ENCODE measurements around the gene PCDH18. TPM values are rescaled to one million over a fixed set of nuclear protein-coding genes. Genes with fewer than 3 reads are reported as not detected.

Gene PCDH18
- polyA plus RNA-seq, 1 donor (not counting 4 experiments of a cell fraction or from before 2014, with no cell fraction given) = 0.08 TPM

GRCh38 chr4:137559801-137560200 lies 27.5 kb upstream of the PCDH18 start:
- Histone ChIP-seq H3K4me1 (ENCODE audit: control insufficient read depth, extremely low read depth, insufficient read depth, low read length) (no peaks in the 10 kb centered on the region), H4K20me1 (ENCODE audit: control insufficient read depth, extremely low read depth, insufficient read depth, low read length) (no peaks in the 10 kb centered on the region), H3K27me3 (ENCODE audit: control insufficient read depth, extremely low read depth, insufficient read depth, low read length) (no peaks in the 10 kb centered on the region), H3K9ac (ENCODE audit: control insufficient read depth, extremely low read depth, insufficient read depth, low read length) (no peak overlapping the region), H3K4me2 (ENCODE audit: control insufficient read depth, extremely low read depth, insufficient read depth, low read depth, low read length) (no peak overlapping the region), H3K79me2 (ENCODE audit: control insufficient read depth, insufficient read depth, low read length) (no peaks in the 10 kb centered on the region), H2AFZ (ENCODE audit: control insufficient read depth, low read length) (no peak overlapping the region), H3K9me1 (ENCODE audit: control insufficient read depth, extremely low read depth, insufficient read depth, low read length) (no peaks in the 10 kb centered on the region), H3K27ac (ENCODE audit: control insufficient read depth, insufficient read depth, low read length) (no peak overlapping the region), H3K9me3 (ENCODE audit: control insufficient read depth, low read depth, low read length) (no peaks in the 10 kb centered on the region), H3K4me3 (ENCODE audit: control insufficient read depth in 2 of 3, extremely low read depth in 1 of 3, insufficient read depth in 2 of 3, low read depth in 1 of 3, low read length in 3 of 3) (no peak overlapping the region), H3K36me3 (ENCODE audit: control insufficient read depth in 2 of 2, extremely low read depth in 1 of 2, insufficient read depth in 2 of 2, low read length in 2 of 2) (no peaks in the 10 kb centered on the region)
- FAIRE-seq (no peak), DNase-seq (ENCODE audit: low read depth, low spot score) (no peak)
- dilution Hi-C loops (cut with MboI; ENCODE audit: extremely low pct_ligation_motif_present, low sequenced_read_pairs) = no loop called here
- TF ChIP-seq EZH2 (IDR thresholded peaks at IDR 0.05; ENCODE audit: low read length) (no peak), CTCF (optimal IDR thresholded peaks at IDR 0.05 in 1 of 3, IDR thresholded peaks at IDR 0.05 in 1 of 3, conservative IDR thresholded peaks at IDR 0.05 in 1 of 3; ENCODE audit: extremely low read depth in 1 of 3, insufficient read depth in 2 of 3, low read length in 3 of 3) (no peak)

- DNase-seq (ENCODE audit: low read depth, low spot score) (no peak), FAIRE-seq (no peak)
- no peak overlapping the region for H3K27ac ChIP-seq (ENCODE audit: control insufficient read depth, insufficient read depth, low read length)
- H3K27me3 ChIP-seq (ENCODE audit: control insufficient read depth, extremely low read depth, insufficient read depth, low read length) = no peaks in the 10 kb centered on the region
- no peak for TF ChIP-seq EZH2 (IDR thresholded peaks at IDR 0.05; ENCODE audit: low read length)
- no peak for TF ChIP-seq CTCF (optimal IDR thresholded peaks at IDR 0.05 in 1 of 3, IDR thresholded peaks at IDR 0.05 in 1 of 3, conservative IDR thresholded peaks at IDR 0.05 in 1 of 3; ENCODE audit: extremely low read depth in 1 of 3, insufficient read depth in 2 of 3, low read length in 3 of 3)
- no peak overlapping the region for H3K4me3 ChIP-seq (ENCODE audit: control insufficient read depth in 2 of 3, extremely low read depth in 1 of 3, insufficient read depth in 2 of 3, low read depth in 1 of 3, low read length in 3 of 3)
- H3K9ac ChIP-seq (ENCODE audit: control insufficient read depth, extremely low read depth, insufficient read depth, low read length) = no peak overlapping the region
- no peaks in the 10 kb centered on the region for H3K36me3 ChIP-seq (ENCODE audit: control insufficient read depth in 2 of 2, extremely low read depth in 1 of 2, insufficient read depth in 2 of 2, low read length in 2 of 2)
- no peaks in the 10 kb centered on the region for H3K9me3 ChIP-seq (ENCODE audit: control insufficient read depth, low read depth, low read length)
- dilution Hi-C loops (cut with MboI; ENCODE audit: extremely low pct_ligation_motif_present, low sequenced_read_pairs) = no loop called here
- no peak overlapping the region for H2AFZ ChIP-seq (ENCODE audit: control insufficient read depth, low read length)
- no peaks in the 10 kb centered on the region for H3K4me1 ChIP-seq (ENCODE audit: control insufficient read depth, extremely low read depth, insufficient read depth, low read length)
- H3K9me1 ChIP-seq (ENCODE audit: control insufficient read depth, extremely low read depth, insufficient read depth, low read length) = no peaks in the 10 kb centered on the region
- H3K4me2 ChIP-seq (ENCODE audit: control insufficient read depth, extremely low read depth, insufficient read depth, low read depth, low read length) = no peak overlapping the region
- H4K20me1 ChIP-seq (ENCODE audit: control insufficient read depth, extremely low read depth, insufficient read depth, low read length) = no peaks in the 10 kb centered on the region
- no peaks in the 10 kb centered on the region for H3K79me2 ChIP-seq (ENCODE audit: control insufficient read depth, insufficient read depth, low read length)
Measured at GRCh38 chr4:137558951-137559350, 26.7 kb upstream of the PCDH18 start.

All from keratinocyte (primary cell).